H1 (cell line): Measurements from ENCODE around the gene TCF7L1. TPM values are rescaled to one million over a fixed set of nuclear protein-coding genes. Genes with fewer than 3 reads are reported as not detected.

Experiments
- CTCF ChIA-PET: fragments of 300-600 bp; sonication (Branson Sonifier 250); formaldehyde crosslinking; loops from one replicate; lab custom pipeline; 2021; ENCODE audit not compliant: partially characterized antibody; lab: Charles Lee
- POLR2A ChIA-PET: fragments of 300-600 bp; sonication (Branson Sonifier 250); formaldehyde crosslinking; loops from one replicate; lab custom pipeline; 2021; ENCODE audit warnings: inconsistent platforms; ENCODE audit not compliant: partially characterized antibody; lab: Charles Lee
- DNase-seq, 2 experiments: peaks; one replicate each; pipeline versions ENCODE4 v3.0.0 to v3.0.0-alpha.2; 2010 to 2022; ENCODE audit warnings: low spot score in 2 of 2, low read depth in 1 of 2, mixed read lengths in 1 of 2
- FAIRE-seq: peaks from 2 replicates; lab custom pipeline; 2011; peaks lifted over from hg19 to GRCh38; lab: Jason Lieb, UNC
- H2AFZ ChIP-seq: 2 replicates; pipeline ENCODE4 v1.8.1; 2012; ENCODE audit warnings: low read length, inconsistent platforms
- H2AK5ac ChIP-seq: 2 replicates; pipeline ENCODE4 v1.6.1; 2013; ENCODE audit warnings: low read depth, low read length
- H2BK120ac ChIP-seq: replicated peaks from 2 replicates; pipeline ENCODE3; 2013; ENCODE audit warnings: low read depth, low read length, inconsistent platforms
- H2BK12ac ChIP-seq: 2 replicates; pipeline ENCODE4 v1.6.1; 2013; ENCODE audit warnings: low read depth, low read length
- H2BK15ac ChIP-seq: 2 replicates; pipeline ENCODE4 v1.6.1; 2013; ENCODE audit warnings: low read length
- H2BK20ac ChIP-seq: 2 replicates; pipeline ENCODE4 v1.6.1; 2013; ENCODE audit warnings: low read length
- H2BK5ac ChIP-seq: 2 replicates; pipeline ENCODE4 v1.6.1; 2013; ENCODE audit warnings: low read depth, low read length
- H3K14ac ChIP-seq: 2 replicates; pipeline ENCODE4 v1.6.1; 2013; ENCODE audit warnings: inconsistent platforms; ENCODE audit not compliant: insufficient read length
- H3K18ac ChIP-seq: 2 replicates; pipeline ENCODE4 v1.6.1; 2013; ENCODE audit warnings: low read length; ENCODE audit errors: extremely low read depth
- H3K23ac ChIP-seq: 2 replicates; pipeline ENCODE4 v1.6.1; 2013; ENCODE audit warnings: inconsistent platforms; ENCODE audit not compliant: insufficient read length
- H3K23me2 ChIP-seq: 2 replicates; pipeline ENCODE4 v1.6.1; 2013; ENCODE audit warnings: low read depth, low read length
- H3K27ac ChIP-seq: 2 replicates; pipeline ENCODE4 v1.6.1; 2011; ENCODE audit warnings: low read depth, low read length, inconsistent platforms
- H3K27me3 ChIP-seq, 4 experiments: replicated peaks in 1 of 4; 1 replicate in 1 of 4; 2 replicates in 3 of 4; pipeline versions ENCODE4 v1.6.1 to v1.8.1; 2011 to 2013; ENCODE audit warnings: low read length in 3 of 4, mild to moderate bottlenecking in 3 of 4, inconsistent platforms in 2 of 4, mixed read lengths in 2 of 4, moderate library complexity in 1 of 4; ENCODE audit not compliant: control insufficient read depth in 3 of 4, insufficient read depth in 3 of 4; ENCODE audit errors: extremely low read depth in 1 of 4
- H3K36me3 ChIP-seq, 4 experiments: 2 replicates each; pipeline versions ENCODE4 v1.6.1 to v1.8.1; 2011 to 2013; ENCODE audit warnings: mild to moderate bottlenecking in 4 of 4, low read length in 3 of 4, moderate library complexity in 2 of 4, control low read depth in 1 of 4, inconsistent platforms in 1 of 4; ENCODE audit not compliant: insufficient read depth in 4 of 4, control insufficient read depth in 2 of 4
- H3K4ac ChIP-seq: replicated peaks from 2 replicates; pipeline ENCODE3; 2013; ENCODE audit warnings: low read length, low read depth, mixed read lengths, inconsistent platforms; ENCODE audit not compliant: insufficient read length
- H3K4me1 ChIP-seq, 4 experiments: replicated peaks in 1 of 4; 1 replicate in 1 of 4; 2 replicates in 3 of 4; pipeline versions ENCODE4 v1.6.1 to v1.8.1; 2011 to 2013; ENCODE audit warnings: low read length in 3 of 4, inconsistent platforms in 2 of 4, mixed read lengths in 1 of 4; ENCODE audit not compliant: insufficient read depth in 4 of 4, control insufficient read depth in 3 of 4
- H3K4me2 ChIP-seq, 2 experiments: 2 replicates each; pipeline versions ENCODE4 v1.6.1 to v1.8.1; 2011 to 2013; ENCODE audit warnings: low read depth in 2 of 2, low read length in 2 of 2, control low read depth in 1 of 2, inconsistent platforms in 1 of 2, mild to moderate bottlenecking in 1 of 2; ENCODE audit not compliant: insufficient read depth in 1 of 2
- H3K4me3 ChIP-seq, 4 experiments: fragments of 200-600, 300-600 bp in 1 of 4; sonication (generic), shearing (Covaris generic), sonication (Bioruptor Twin) in 1 of 4; 2 replicates each; pipeline versions ENCODE4 v1.5.1 to v1.8.1; 2011 to 2016; ENCODE audit warnings: low read length in 4 of 4, low read depth in 3 of 4, control low read depth in 2 of 4, inconsistent platforms in 2 of 4, mild to moderate bottlenecking in 2 of 4, mixed read lengths in 1 of 4, moderate library complexity in 1 of 4; ENCODE audit not compliant: insufficient read depth in 2 of 4; ENCODE audit errors: extremely low read depth in 1 of 4
- H3K56ac ChIP-seq: replicated peaks from 2 replicates; pipeline ENCODE3; 2013; ENCODE audit warnings: low read depth, mild to moderate bottlenecking, mixed read lengths, low read length, inconsistent platforms; ENCODE audit not compliant: insufficient read length
- H3K79me1 ChIP-seq: 2 replicates; pipeline ENCODE4 v1.6.1; 2013; ENCODE audit warnings: low read depth, low read length, control low read depth
- H3K79me2 ChIP-seq, 2 experiments: 2 replicates each; pipeline versions ENCODE4 v1.6.1 to v1.8.1; 2012 to 2013; ENCODE audit warnings: low read length in 2 of 2, mild to moderate bottlenecking in 2 of 2, inconsistent platforms in 1 of 2; ENCODE audit not compliant: insufficient read depth in 2 of 2, control insufficient read depth in 1 of 2
- H3K9ac ChIP-seq, 4 experiments: replicated peaks in 1 of 4; 1 replicate in 1 of 4; 2 replicates in 3 of 4; pipeline versions ENCODE4 v1.6.1 to v1.8.1; 2011 to 2013; ENCODE audit warnings: low read depth in 3 of 4, low read length in 3 of 4, control low read depth in 2 of 4, mild to moderate bottlenecking in 2 of 4, moderate library complexity in 2 of 4, inconsistent platforms in 1 of 4; ENCODE audit errors: extremely low read depth in 1 of 4
- H3K9me3 ChIP-seq, 2 experiments: 2 replicates each; pipeline versions ENCODE4 v1.6.1 to v1.8.1; 2012 to 2013; ENCODE audit warnings: mild to moderate bottlenecking in 2 of 2, moderate library complexity in 2 of 2, control low read depth in 1 of 2, inconsistent platforms in 1 of 2, low read depth in 1 of 2, low read length in 1 of 2, mixed read lengths in 1 of 2; ENCODE audit not compliant: insufficient read depth in 2 of 2
- H4K20me1 ChIP-seq, 2 experiments: replicated peaks in 1 of 2; 2 replicates each; pipeline versions ENCODE3 to v1.8.1; 2011 to 2013; ENCODE audit warnings: inconsistent platforms in 2 of 2, low read length in 2 of 2, mild to moderate bottlenecking in 1 of 2; ENCODE audit not compliant: insufficient read depth in 2 of 2, control insufficient read depth in 1 of 2
- H4K5ac ChIP-seq: 2 replicates; pipeline ENCODE4 v1.6.1; 2013; ENCODE audit warnings: low read length, low read depth, mixed read lengths, inconsistent platforms; ENCODE audit not compliant: insufficient read length
- H4K8ac ChIP-seq: 2 replicates; pipeline ENCODE4 v1.8.0; 2013; ENCODE audit warnings: mild to moderate bottlenecking, moderate library complexity, low read length, inconsistent platforms; ENCODE audit not compliant: insufficient read depth; ENCODE audit errors: extremely low read depth
- H4K91ac ChIP-seq: replicated peaks from 2 replicates; pipeline ENCODE3; 2013; ENCODE audit warnings: low read length, mixed read lengths, inconsistent platforms; ENCODE audit not compliant: insufficient read length
- CREB1 ChIP-seq: IDR thresholded peaks from 2 replicates; pipeline ENCODE4 v1.6.1; 2012; ENCODE audit warnings: inconsistent platforms
- POLR2A ChIP-seq, 2 experiments: IDR thresholded peaks; 1 replicate in 1 of 2; 2 replicates in 1 of 2; pipeline ENCODE4 v1.6.1; 2011; ENCODE audit warnings: low read depth in 2 of 2, low read length in 2 of 2, mild to moderate bottlenecking in 2 of 2; ENCODE audit errors: control extremely low read depth in 1 of 2
- WGBS, 2 experiments: shearing (Covaris generic) in 1 of 2; methylation state at CpG; one replicate each; pipeline versions ENCODE4 v1.1.6 to v1.1.7; 2013 to 2015; ENCODE audit warnings: low lambda C conversion rate in 2 of 2, mixed read lengths in 2 of 2, inconsistent platforms in 1 of 2, low coverage in 1 of 2, missing lambda C conversion rate in 1 of 2; ENCODE audit not compliant: insufficient replicate concordance in 2 of 2, insufficient coverage in 1 of 2, insufficient read length in 1 of 2; ENCODE audit errors: extremely low coverage in 1 of 2, missing lambda C conversion rate in 1 of 2; 5-methylcytosine and 5-hydroxymethylcytosine counted together
- long read RNA-seq, 2 experiments: library from RNA in 1 of 2; library from capped mRNA in 1 of 2; stranded (forward); transcript quantifications; one replicate each; pipeline ENCODE4 v2.0.0, GENCODE V29; 2021; ENCODE audit warnings: inconsistent platforms in 1 of 2
- polyA minus RNA-seq, 3 experiments: library from RNA; depleted of rRNA, polyadenylated mRNA; stranded (reverse); fragments of >200 nt; gene quantifications; 1 replicate in 2 of 3; 2 replicates in 1 of 3; pipeline ENCODE4 v1.2.3, GENCODE V29; 2011
- polyA plus RNA-seq, 7 experiments: library from polyadenylated mRNA; depleted of rRNA in 3 of 7; stranded (reverse) in 5 of 7; unstranded in 2 of 7; fragments of >200 nt in 5 of 7; fragments of 200-250 nt in 2 of 7; gene quantifications; 1 replicate in 5 of 7; 2 replicates in 1 of 7; 4 replicates in 1 of 7; pipeline versions ENCODE4 v1.2.1 to v1.2.3, GENCODE V29; 2011 to 2013; ENCODE audit warnings: missing spikeins in 2 of 7, mixed read lengths in 2 of 7
- total RNA-seq: library from RNA; stranded (reverse); fragmentation: NEBNext Ultra II Directional; extraction: Animal tissue kit (Norgen Biotek cat#: 25700); gene quantifications from 2 replicates; pipeline ENCODE4 v1.2.1, GENCODE V29; 2021
- TF ChIP-seq, protein P1 (sequence below): IDR thresholded peaks from 2 replicates; pipeline ENCODE4 v1.6.1; 2012; ENCODE audit warnings: low read length, inconsistent platforms

Gene TCF7L1, protein sequence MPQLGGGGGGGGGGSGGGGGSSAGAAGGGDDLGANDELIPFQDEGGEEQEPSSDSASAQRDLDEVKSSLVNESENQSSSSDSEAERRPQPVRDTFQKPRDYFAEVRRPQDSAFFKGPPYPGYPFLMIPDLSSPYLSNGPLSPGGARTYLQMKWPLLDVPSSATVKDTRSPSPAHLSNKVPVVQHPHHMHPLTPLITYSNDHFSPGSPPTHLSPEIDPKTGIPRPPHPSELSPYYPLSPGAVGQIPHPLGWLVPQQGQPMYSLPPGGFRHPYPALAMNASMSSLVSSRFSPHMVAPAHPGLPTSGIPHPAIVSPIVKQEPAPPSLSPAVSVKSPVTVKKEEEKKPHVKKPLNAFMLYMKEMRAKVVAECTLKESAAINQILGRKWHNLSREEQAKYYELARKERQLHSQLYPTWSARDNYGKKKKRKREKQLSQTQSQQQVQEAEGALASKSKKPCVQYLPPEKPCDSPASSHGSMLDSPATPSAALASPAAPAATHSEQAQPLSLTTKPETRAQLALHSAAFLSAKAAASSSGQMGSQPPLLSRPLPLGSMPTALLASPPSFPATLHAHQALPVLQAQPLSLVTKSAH
- total RNA-seq (108 and 110 TPM in 2 replicates), polyA plus RNA-seq (2011; rRNA removed) (27.5 and 49.5 TPM in 2 replicates), polyA minus RNA-seq (2011; rRNA and poly(A)+ RNA removed) (15.5 and 22.8 TPM in 2 replicates)
- polyA plus RNA-seq (2011; cell fraction: cytosol; rRNA removed): 11.0 TPM
- polyA plus RNA-seq (2011; cell fraction: nucleus; rRNA removed): 53.7 TPM
- polyA plus RNA-seq (2012, experiment 1 of 2): 117 to 131 TPM (median 126 TPM) in 4 replicates
- polyA plus RNA-seq (2012, experiment 2 of 2): 142 TPM
- polyA plus RNA-seq (2013, experiment 1 of 2): 141 TPM
- polyA plus RNA-seq (2013, experiment 2 of 2): 141 TPM
- polyA minus RNA-seq (2011; cell fraction: cytosol; rRNA and poly(A)+ RNA removed): 31.3 TPM
- 52.8 TPM for polyA minus RNA-seq (2011; cell fraction: nucleus; rRNA and poly(A)+ RNA removed)
- long read RNA-seq, experiment 1, transcript TCF7L1-201 (12 exons, 2,968 nt): major isoform, 25 of 145 reads
- long read RNA-seq, experiment 1, partial matches to known transcripts: 51 of 145 reads
- long read RNA-seq, experiment 1, other reads (novel, unspliced or antisense): 69 of 145 reads
- long read RNA-seq, experiment 2, partial matches to known transcripts: 3 of 9 reads
- long read RNA-seq, experiment 2, other reads (novel, unspliced or antisense): 5 of 9 reads

DNA sequence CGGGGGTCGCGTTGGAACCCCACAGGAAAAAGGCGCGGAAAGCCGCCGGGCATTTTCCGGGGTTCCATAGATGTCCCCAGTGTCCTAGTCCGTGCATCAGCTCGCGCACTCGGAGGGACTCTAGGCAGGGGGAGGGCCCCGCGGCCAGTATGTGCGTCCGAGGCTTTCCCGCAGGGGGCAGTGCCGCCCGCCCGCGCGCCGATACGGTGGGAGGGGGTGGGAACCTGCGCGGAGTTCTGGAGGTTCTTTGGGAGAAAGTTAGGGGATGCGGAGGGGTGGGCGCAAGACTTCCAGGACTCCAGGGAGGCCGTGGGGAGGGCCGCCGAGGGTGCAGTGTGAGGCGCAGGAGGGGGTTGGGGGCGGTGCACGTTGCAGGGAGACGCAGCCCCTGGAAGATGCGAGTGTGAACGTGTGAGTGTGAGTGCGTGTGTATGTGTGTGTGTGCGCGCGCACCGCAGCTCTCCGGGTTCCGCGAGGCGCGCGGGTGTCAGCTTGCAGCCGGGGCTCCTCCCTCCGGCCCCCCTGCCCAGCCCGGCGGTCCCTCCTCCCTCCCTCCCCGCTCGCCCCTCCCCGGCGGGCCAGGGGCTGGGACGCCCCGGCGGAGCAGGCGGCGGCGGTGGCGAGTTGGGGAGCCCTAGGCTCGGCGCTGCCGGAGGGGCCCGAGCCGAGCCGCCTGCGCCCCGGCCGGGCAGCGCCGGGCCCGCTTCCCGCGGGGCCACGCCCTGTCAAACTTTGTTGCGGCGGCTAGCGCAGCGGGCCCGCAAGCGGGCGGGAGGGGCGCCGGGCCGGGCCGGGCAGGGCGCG is at the start of gene TCF7L1:
TSS of gene TCF7L1 (plus strand) at position 559 of the 804 bp plus-strand sequence. CDS start 293 bp downstream, outside the sequence.
- Histone ChIP-seq H4K91ac (peak within 1 kb of the TSS; percentile 92), H2BK20ac (peak within 1 kb of the TSS; percentile 66; the same call in 1 of the 2 replicates), H3K18ac (peak within 1 kb of the TSS; percentile 100), H3K27ac (peak within 1 kb of the TSS; percentile 84), H2BK5ac (peak within 1 kb of the TSS; percentile 98), H3K36me3 (peaks cover 0 to 20% (median 2%) of the 10 kb centered on the region in 4 experiments; a peak in 4 of 8 replicates), H3K9me3 (no peaks in the 10 kb centered on the region), H3K4me2 (peak within 1 kb of the TSS; percentile 88 to 92), H2BK15ac (peak within 1 kb of the TSS; percentile 73; the same call in 1 of the 2 replicates), H3K56ac (peak within 1 kb of the TSS; percentile 82), H3K4me1 (peaks cover 10 to 17% (median 12%) of the 10 kb centered on the region in 4 experiments), H3K4ac (peak within 1 kb of the TSS; percentile 96), H4K8ac (peak within 1 kb of the TSS; percentile 96; the same call in 1 of the 2 replicates), H2AK5ac (peak within 1 kb of the TSS; percentile 58; the same call in 1 of the 2 replicates), H3K27me3 (no peaks in the 10 kb centered on the region), H3K9ac (peak within 1 kb of the TSS; percentile 86 to 93 (median 92)), H3K23ac (no peak within 1 kb of the TSS), H4K20me1 (peaks cover 19 to 22% of the 10 kb centered on the region in 2 experiments), H3K23me2 (peaks cover 10% of the 10 kb centered on the region), H3K4me3 (peak within 1 kb of the TSS; percentile 90 to 97 (median 93)), H3K79me1 (peaks cover 7% of the 10 kb centered on the region; the same call in 1 of the 2 replicates), H3K14ac (peak within 1 kb of the TSS; percentile 70), H2BK12ac (peak within 1 kb of the TSS; percentile 93), H2BK120ac (peak within 1 kb of the TSS; percentile 84), H4K5ac (peak within 1 kb of the TSS; percentile 96), H2AFZ (no peak within 1 kb of the TSS), H3K79me2 (peaks cover 20 to 45% of the 10 kb centered on the region in 2 experiments)
- peak; percentile 51 to 96 for DNase-seq
- POLR2A ChIA-PET: interaction anchor here (0.6 to 4.5 kb wide), 40 partner anchors 8 to 353 kb away, joined by 3 to 40 read pairs (median 5); partner anchors contain the start of gene SH2D6
- no peak for FAIRE-seq
- 2% methylated on average over 41 of the region's 91 CpGs; no CpG with 5 or more reads in 1 of the 2 experiments for WGBS, 2 experiments
- CTCF ChIA-PET: interaction anchor here (0.5 to 6.0 kb wide), 40 partner anchors 10 to 295 kb away, joined by 3 to 67 read pairs (median 4); no protein-coding TSS in a partner anchor
- TF ChIP-seq CREB1: peak; percentile 52
- TF ChIP-seq, protein P1, sequence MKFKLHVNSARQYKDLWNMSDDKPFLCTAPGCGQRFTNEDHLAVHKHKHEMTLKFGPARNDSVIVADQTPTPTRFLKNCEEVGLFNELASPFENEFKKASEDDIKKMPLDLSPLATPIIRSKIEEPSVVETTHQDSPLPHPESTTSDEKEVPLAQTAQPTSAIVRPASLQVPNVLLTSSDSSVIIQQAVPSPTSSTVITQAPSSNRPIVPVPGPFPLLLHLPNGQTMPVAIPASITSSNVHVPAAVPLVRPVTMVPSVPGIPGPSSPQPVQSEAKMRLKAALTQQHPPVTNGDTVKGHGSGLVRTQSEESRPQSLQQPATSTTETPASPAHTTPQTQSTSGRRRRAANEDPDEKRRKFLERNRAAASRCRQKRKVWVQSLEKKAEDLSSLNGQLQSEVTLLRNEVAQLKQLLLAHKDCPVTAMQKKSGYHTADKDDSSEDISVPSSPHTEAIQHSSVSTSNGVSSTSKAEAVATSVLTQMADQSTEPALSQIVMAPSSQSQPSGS: peak; percentile 28; the same call in 1 of the 2 replicates
- peak; percentile 53 to 55; a peak in 2 of 3 replicates for TF ChIP-seq POLR2A (IDR thresholded peaks at IDR 0.05; ENCODE audit: control extremely low read depth in 1 of 2, low read depth in 2 of 2, low read length in 2 of 2)
